Colonic mucosa (tissue), 4 donors: ENCODE data around the gene CERS6. TPM values are rescaled to one million over a fixed set of nuclear protein-coding genes. Genes with fewer than 3 reads are reported as not detected.
A peak's percentile ranks its signal among the peaks of the same experiment; 100 is the strongest.

Experiments used
- DNase-seq: peaks from one replicate; pipeline ENCODE4 v3.0.0-alpha.2; 2020
- H3K27ac ChIP-seq: fragments of 200-600 bp; one replicate; pipeline ENCODE4 v1.8.0; 2021
- H3K27me3 ChIP-seq: fragments of 200-600 bp; one replicate; pipeline ENCODE4 v1.8.0; 2021
- H3K36me3 ChIP-seq: fragments of 200-600 bp; one replicate; pipeline ENCODE4 v1.8.0; 2021
- H3K4me1 ChIP-seq: fragments of 200-600 bp; one replicate; pipeline ENCODE4 v1.8.0; 2021; ENCODE audit warnings: mild to moderate bottlenecking
- H3K4me3 ChIP-seq: fragments of 200-600 bp; one replicate; pipeline ENCODE4 v1.8.0; 2021
- H3K9ac ChIP-seq, 2 donors: one replicate each; pipeline ENCODE4 v1.7.0; 2013; ENCODE audit warnings: control low read depth in 2 of 2, low read depth in 2 of 2, low read length in 2 of 2
- H3K9me3 ChIP-seq: fragments of 200-600 bp; one replicate; pipeline ENCODE4 v1.8.0; 2021
- CTCF ChIP-seq: fragments of 200-600 bp; IDR thresholded peaks from one replicate; pipeline ENCODE4 v1.8.0; 2022; ENCODE audit warnings: antibody characterized with exemption, mild to moderate bottlenecking
- intact Hi-C: fragments of 100-400 bp; cut with DNase I; formaldehyde crosslinking; loops from one replicate; pipeline ENCODE4 v1.14.1; 2022
- total RNA-seq, 2 donors: library from RNA; stranded (reverse); fragmentation: NEBNext Ultra II Directional in 1 of 2; extraction: Animal tissue kit (Norgen Biotek cat#: 25700) in 1 of 2; gene quantifications; one replicate each; pipeline ENCODE4 v1.2.1, GENCODE V29; 2021
- donor health status: healthy.
- donor health status: DM: no; HTN: no; CAD: no.
- donor health status: DM: no; HTN: no; CAD: no.

Gene CERS6
- total RNA-seq, 2 donors from 2014 or later, result 56.7 to 75.9 TPM

DNA sequence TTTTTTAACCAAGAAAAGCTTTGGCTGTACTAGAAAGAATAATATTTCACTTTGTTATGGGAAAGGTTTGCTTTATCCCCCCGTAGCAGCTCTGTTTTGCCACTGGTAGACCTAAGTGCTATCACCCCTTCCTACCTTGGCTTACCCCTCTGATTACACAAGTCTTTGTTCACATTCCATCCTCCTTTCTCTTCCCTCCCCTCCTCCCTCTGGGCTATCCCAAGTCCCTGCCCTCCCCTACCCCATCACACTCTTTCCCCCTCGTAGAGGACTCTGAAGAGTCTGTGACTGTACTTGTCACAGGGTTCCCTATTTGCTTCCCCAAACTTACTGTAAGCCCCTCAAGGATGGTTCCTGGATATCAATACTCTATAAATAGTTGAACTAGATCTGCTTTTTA is 193.5 kb downstream of the CERS6 start:
- TF ChIP-seq CTCF, result no peak
- no peaks in the 10 kb centered on the region for H3K9me3 ChIP-seq
- no peak for DNase-seq

GRCh38 chr2:168650139-168650538 is 194.1 kb downstream of the CERS6 start:
- intact Hi-C loops, result no loop called here
- Histone ChIP-seq H3K36me3 (no peaks in the 10 kb centered on the region), H3K9ac (no peak overlapping the region), H3K4me3 (no peak overlapping the region), H3K27ac (no peak overlapping the region), H3K4me1 (peaks cover 5% of the 10 kb centered on the region), H3K9me3 (no peaks in the 10 kb centered on the region), H3K27me3 (no peaks in the 10 kb centered on the region)
- no peak for TF ChIP-seq CTCF
- DNase-seq, result no peak

More for the DNA sequence above, 193.5 kb downstream of the CERS6 start:
- Histone ChIP-seq H3K27me3 (no peaks in the 10 kb centered on the region), H3K36me3 (no peaks in the 10 kb centered on the region), H3K27ac (no peak overlapping the region), H3K9ac (no peak overlapping the region), H3K4me1 (peaks cover under 1% of the 10 kb centered on the region), H3K4me3 (no peak overlapping the region)
- intact Hi-C loops, result no loop called here

DNA sequence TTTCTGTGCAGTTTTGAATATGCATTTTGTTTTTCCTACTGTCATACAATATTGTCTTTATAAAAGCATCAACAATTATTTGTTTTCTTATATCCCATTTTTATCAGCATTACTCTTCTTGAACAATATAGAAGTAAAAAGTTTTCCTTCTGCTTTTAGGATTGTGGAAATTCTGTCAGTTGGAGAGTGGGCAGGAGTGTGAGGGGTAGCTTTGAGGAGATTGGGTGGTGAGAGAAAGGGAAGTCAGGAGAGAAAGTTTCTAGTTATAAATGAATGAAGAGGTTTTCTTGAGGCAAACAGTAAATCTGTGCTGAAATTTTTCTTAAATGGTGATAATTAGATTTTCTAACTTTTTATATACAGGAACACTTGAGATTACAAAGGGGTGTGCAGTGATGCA is 194.7 kb downstream of the CERS6 start:
- intact Hi-C loops, result no loop called here
- no peak overlapping the region for H3K9ac ChIP-seq
- no peak for DNase-seq
- no peak overlapping the region for H3K4me3 ChIP-seq
- no peaks in the 10 kb centered on the region for H3K36me3 ChIP-seq
- no peak for TF ChIP-seq CTCF
- H3K4me1 ChIP-seq, result peaks cover 5% of the 10 kb centered on the region
- no peaks in the 10 kb centered on the region for H3K27me3 ChIP-seq
- no peak overlapping the region for H3K27ac ChIP-seq
- no peaks in the 10 kb centered on the region for H3K9me3 ChIP-seq

DNA sequence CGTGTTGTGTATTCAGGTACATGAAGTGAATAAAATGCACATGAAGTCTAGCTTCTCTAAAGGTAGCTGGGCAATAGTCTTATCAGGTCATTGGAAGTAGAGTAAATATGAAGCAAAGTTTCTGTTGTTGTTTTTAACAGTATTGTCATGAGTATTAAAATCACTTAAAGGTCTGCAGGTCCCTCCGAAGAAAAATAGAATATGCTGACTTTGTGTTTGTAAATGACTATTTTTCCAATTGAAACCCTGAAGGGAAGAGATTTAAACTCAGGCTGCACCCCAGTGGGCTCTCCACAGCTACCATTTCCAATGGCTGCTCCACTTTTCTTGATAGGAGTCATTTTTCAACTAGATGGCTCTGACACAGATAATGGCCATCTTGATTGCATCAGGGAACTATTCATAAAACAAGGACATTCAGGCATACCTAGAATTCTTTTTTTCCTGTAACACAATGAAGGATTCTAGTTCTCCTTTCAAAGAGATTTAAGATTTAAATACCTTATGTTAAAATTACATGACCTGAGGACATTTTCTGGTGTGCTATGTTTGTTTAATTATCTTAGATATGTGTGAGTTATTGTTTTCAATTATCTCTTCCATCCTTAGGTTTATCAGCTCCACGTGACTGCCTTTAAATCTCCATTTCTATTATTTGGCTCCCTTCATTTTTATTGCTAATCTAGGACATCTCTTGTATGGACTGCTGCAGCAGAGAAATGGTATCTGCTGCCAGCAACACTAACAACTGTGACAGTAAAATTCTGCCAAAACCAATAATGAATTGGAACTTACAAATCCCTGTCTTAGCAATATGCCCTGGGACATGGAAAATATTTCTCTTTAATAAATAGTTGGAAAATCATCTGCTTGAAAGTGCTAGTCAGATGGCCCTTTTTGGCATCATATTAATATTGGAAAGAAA is 197.2 kb downstream of the CERS6 start:
- TF ChIP-seq CTCF, result no peak
- no peak for DNase-seq

DNA sequence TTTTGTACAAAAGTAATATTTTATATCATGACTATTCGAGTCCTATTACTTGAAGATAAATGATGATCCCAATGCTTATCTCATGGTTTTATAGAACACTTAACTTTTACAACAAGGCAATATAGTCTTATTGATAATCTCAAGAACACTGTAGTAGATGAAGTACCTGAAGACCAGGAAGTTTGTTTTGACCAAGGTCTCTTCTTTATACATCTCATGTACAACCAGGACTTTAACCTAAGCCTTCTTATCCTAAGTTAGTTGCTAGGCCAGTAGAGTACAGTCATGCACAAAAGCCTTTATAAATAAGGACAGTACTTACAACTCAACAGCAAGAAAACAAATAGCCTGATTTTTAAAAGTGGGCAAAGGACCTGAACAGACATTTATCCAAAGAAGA is 198.6 kb downstream of the CERS6 start:
- Histone ChIP-seq H3K36me3 (no peaks in the 10 kb centered on the region), H3K9ac (no peak overlapping the region), H3K4me3 (no peak overlapping the region), H3K4me1 (peaks cover 5% of the 10 kb centered on the region), H3K9me3 (no peaks in the 10 kb centered on the region), H3K27me3 (no peaks in the 10 kb centered on the region), H3K27ac (peak overlapping the region; percentile 11)
- no peak for TF ChIP-seq CTCF
- no peak for DNase-seq
- intact Hi-C loops, result no loop called here

More for the DNA sequence above, 197.2 kb downstream of the CERS6 start:
- H3K4me3 ChIP-seq, result no peak overlapping the region
- intact Hi-C loops, result no loop called here
- H3K27me3 ChIP-seq, result no peaks in the 10 kb centered on the region
- no peak overlapping the region for H3K27ac ChIP-seq
- H3K36me3 ChIP-seq, result no peaks in the 10 kb centered on the region
- H3K4me1 ChIP-seq, result peaks cover 5% of the 10 kb centered on the region
- no peak overlapping the region for H3K9ac ChIP-seq
- H3K9me3 ChIP-seq, result no peaks in the 10 kb centered on the region
